ENCODE results near the gene HSD17B14. TPM values are rescaled to one million over a fixed set of nuclear protein-coding genes. Genes with fewer than 3 reads are reported as not detected.

Gene HSD17B14
- total RNA-seq, 1 experiment from 2014 or later: 11.2 TPM

DNA sequence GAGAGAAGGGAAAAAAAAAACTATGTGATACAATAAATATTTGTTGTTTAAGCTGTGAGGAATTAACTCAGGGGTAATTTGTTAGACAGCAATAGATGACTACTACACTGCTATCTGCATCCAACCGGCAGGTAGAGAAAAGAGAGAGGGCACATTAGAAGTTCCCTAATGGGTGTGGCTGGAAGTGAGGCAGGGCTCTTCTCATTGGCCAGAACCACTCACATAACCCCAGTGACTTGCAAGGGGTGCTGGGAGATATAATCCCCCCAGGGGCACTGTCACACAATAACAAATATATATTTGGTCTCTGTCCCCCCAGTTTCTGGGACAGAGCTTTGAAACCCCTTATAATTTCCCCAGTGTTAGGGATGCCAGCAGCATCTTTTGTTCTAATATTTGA lies 56.7 kb downstream of the HSD17B14 start:
- no peak for DNase-seq
- no peaks in the 10 kb centered on the region for H3K36me3 Mint-ChIP-seq (ENCODE audit: insufficient read depth in 1 of 3, low read depth in 3 of 3)

More for the DNA sequence above, 56.7 kb downstream of the HSD17B14 start:
- H3K79me1 ChIP-seq (ENCODE audit: insufficient read depth, low read depth, low read length, poor library complexity, severe bottlenecking): no peaks in the 10 kb centered on the region
- no peak overlapping the region for H3K4me2 ChIP-seq (ENCODE audit: insufficient read depth, insufficient read length, low read length)
- H3K18ac ChIP-seq (ENCODE audit: insufficient read length, low read depth, low read length): no peak overlapping the region
- no peak overlapping the region for H2BK5ac ChIP-seq (ENCODE audit: insufficient read length, low read length)
- no peaks in the 10 kb centered on the region for H4K20me1 ChIP-seq (ENCODE audit: control insufficient read depth, insufficient read depth, insufficient read length)
- H4K5ac ChIP-seq (ENCODE audit: insufficient read length, low read depth, low read length): no peak overlapping the region
- H2BK120ac ChIP-seq (ENCODE audit: low read depth, low read length, poor library complexity, severe bottlenecking): no peak overlapping the region
- no peaks in the 10 kb centered on the region for H3K4me1 ChIP-seq (ENCODE audit: insufficient read depth, low read length)
- H3K27ac Mint-ChIP-seq: no peak overlapping the region
- no peak overlapping the region for H3K4me3 Mint-ChIP-seq
- no peak for TF ChIP-seq CTCF (conservative IDR thresholded peaks at IDR 0.05)
- H2BK12ac ChIP-seq (ENCODE audit: insufficient read length, low read depth, low read length): no peak overlapping the region
- H3K56ac ChIP-seq (ENCODE audit: insufficient read length, low read depth, low read length): no peak overlapping the region
- no peaks in the 10 kb centered on the region; the same call in 1 of the 2 replicates for H3K27me3 Mint-ChIP-seq (ENCODE audit: low read depth)
- H3K27me3 ChIP-seq (ENCODE audit: insufficient read depth, low read length): no peaks in the 10 kb centered on the region
- H3K9me3 Mint-ChIP-seq: no peaks in the 10 kb centered on the region; a peak in 1 of 5 replicates
- H3K23ac ChIP-seq (ENCODE audit: insufficient read length, low read depth, low read length): no peak overlapping the region
- peaks cover 5 to 10% of the 10 kb centered on the region in 2 experiments for H3K4me1 Mint-ChIP-seq
- H4K8ac ChIP-seq (replicated peaks; ENCODE audit: insufficient read length, low read depth, low read length): no peak overlapping the region
- no peak overlapping the region for H2BK15ac ChIP-seq (ENCODE audit: low read depth, low read length)
- no peak overlapping the region for H3K4ac ChIP-seq (ENCODE audit: low read depth, low read length)
- no peak overlapping the region for H4K91ac ChIP-seq (ENCODE audit: insufficient read length, low read depth, low read length)
- no peaks in the 10 kb centered on the region for H3K79me2 ChIP-seq (ENCODE audit: insufficient read depth, low read length)
- H3K9ac ChIP-seq (ENCODE audit: extremely low read depth, insufficient read length, low read length): no peak overlapping the region
- no peak overlapping the region for H3K27ac ChIP-seq (ENCODE audit: insufficient read length, low read depth, low read length)
- no peak overlapping the region for H2BK20ac ChIP-seq (ENCODE audit: low read depth, low read length, poor library complexity, severe bottlenecking)
- H2AFZ ChIP-seq (ENCODE audit: low read length): no peak overlapping the region
- H2AK5ac ChIP-seq (ENCODE audit: insufficient read length, low read length): no peak overlapping the region
- no peaks in the 10 kb centered on the region for H3K23me2 ChIP-seq (ENCODE audit: insufficient read length, low read depth, low read length, poor library complexity, severe bottlenecking)
- H3K14ac ChIP-seq (ENCODE audit: insufficient read depth, low read length): no peak overlapping the region
- no peaks in the 10 kb centered on the region for H3K9me3 ChIP-seq (ENCODE audit: control insufficient read depth, low read depth, low read length)
- H3T11ph ChIP-seq (ENCODE audit: low read length): no peak overlapping the region
- no CpG with 5 or more reads among the region's 1 CpG for WGBS (ENCODE audit: extremely low coverage, insufficient read length, low lambda C conversion rate)

Measured in H9 (cell line).